Activated effector memory CD4-positive, alpha-beta T cell treated with anti-CD3 and anti-CD28 coated beads, Interleukin-2, amount 50 U/mL, for 16 hours (primary cell): ENCODE measurements around the gene PYDC1.
A peak's percentile ranks its signal among the peaks of the same experiment; 100 is the strongest.
"Not testable (repeated sequence)": the region's sequence is repeated elsewhere in the genome, so short reads cannot be mapped to it uniquely, and the experiment has no call there.

Experiments used
- DNase-seq: peaks from one replicate; pipeline ENCODE4 v3.0.0-alpha.2; 2020

Gene PYDC1

GRCh38 chr16:31216422-31217135 is at the start of gene PYDC1:
Gene PYDC1 (minus strand): TSS chr16:31217135. CDS start chr16:31217028, 107 bp downstream.
- no peak for DNase-seq

GRCh38 chr16:31265329-31266245 is 48.7 kb upstream of the PYDC1 start:
- DNase-seq: peak; percentile 90

- no peak for DNase-seq
Observed at GRCh38 chr16:31262084-31262483, 45.1 kb upstream of the PYDC1 start.

GRCh38 chr16:31260136-31260931 is 43.4 kb upstream of the PYDC1 start:
- no peak for DNase-seq

- no peak for DNase-seq
Observed at GRCh38 chr16:31258366-31258765, 41.4 kb upstream of the PYDC1 start.

GRCh38 chr16:31256466-31256865 is 39.5 kb upstream of the PYDC1 start:
- DNase-seq: no peak

GRCh38 chr16:31253642-31254045 is 36.7 kb upstream of the PYDC1 start:
- DNase-seq: no peak

GRCh38 chr16:31251435-31251834 is 34.5 kb upstream of the PYDC1 start:
- no peak for DNase-seq

- DNase-seq: no peak
Observed at GRCh38 chr16:31250782-31251384, 33.9 kb upstream of the PYDC1 start.

- no peak for DNase-seq
Observed at GRCh38 chr16:31248344-31248743, 31.4 kb upstream of the PYDC1 start.

GRCh38 chr16:31246296-31246695 is 29.4 kb upstream of the PYDC1 start:
- no peak for DNase-seq

- not testable (repeated sequence) for DNase-seq
Observed at GRCh38 chr16:31245598-31245997, 28.7 kb upstream of the PYDC1 start.

- DNase-seq: no peak
Observed at GRCh38 chr16:31243734-31244670, 27.1 kb upstream of the PYDC1 start.

- no peak for DNase-seq
Observed at GRCh38 chr16:31242206-31242605, 25.3 kb upstream of the PYDC1 start.

GRCh38 chr16:31238041-31238440 is 21.1 kb upstream of the PYDC1 start:
- no peak for DNase-seq

GRCh38 chr16:31229501-31229900 is 12.6 kb upstream of the PYDC1 start:
- DNase-seq: no peak

- no peak for DNase-seq
Observed at GRCh38 chr16:31228206-31228605, 11.3 kb upstream of the PYDC1 start.

- no peak for DNase-seq
Observed at GRCh38 chr16:31225193-31225592, 8.3 kb upstream of the PYDC1 start.

- DNase-seq: no peak
Observed at GRCh38 chr16:31224092-31224955, 7.4 kb upstream of the PYDC1 start.

GRCh38 chr16:31223044-31223443 is 6.1 kb upstream of the PYDC1 start:
- DNase-seq: no peak
